Measurements from ENCODE around the gene ICAM4.

- TF ChIP-seq CTCF (IDR thresholded peaks at IDR 0.05; ENCODE audit: borderline replicate concordance, extremely low read depth, low read length, poor library complexity, severe bottlenecking), result no peak
- no peak for TF ChIP-seq EZH2 (IDR thresholded peaks at IDR 0.05; ENCODE audit: borderline replicate concordance, low read depth, low read length, severe bottlenecking)
Measured at GRCh38 chr19:10317857-10318462, 31.2 kb downstream of the ICAM4 start.

All from DND-41 (cell line).